HG03565 (cell line): Measurements from ENCODE around the gene COX6A1.
A peak's percentile ranks its signal among the peaks of the same experiment; 100 is the strongest.
"Not testable (repeated sequence)": the region's sequence is repeated elsewhere in the genome, so short reads cannot be mapped to it uniquely, and the experiment has no call there.

Source experiments
- ATAC-seq: cut with Tn5 transposase; IDR thresholded peaks from one replicate; pipeline ENCODE4 v1.9.1; 2021; ENCODE audit warnings: mild to moderate bottlenecking, moderate library complexity; ENCODE audit not compliant: unreplicated experiment

COX6A1 gene

GRCh38 chr12:120425797-120426196, 12.1 kb upstream of the COX6A1 start:
- no peak for ATAC-seq

GRCh38 chr12:120428597-120429229, 9.2 kb upstream of the COX6A1 start:
- no peak for ATAC-seq

- ATAC-seq, result no peak
Observed at GRCh38 chr12:120429368-120429767, 8.5 kb upstream of the COX6A1 start.

GRCh38 chr12:120432772-120433525, 5.0 kb upstream of the COX6A1 start:
- no peak for ATAC-seq

GRCh38 chr12:120438495-120439198, 734 bp downstream of the COX6A1 start:
- no peak for ATAC-seq

- no peak for ATAC-seq
Observed at GRCh38 chr12:120439646-120440247, 1.8 kb downstream of the COX6A1 start.

- ATAC-seq, result no peak
Observed at GRCh38 chr12:120444676-120445075, 6.8 kb downstream of the COX6A1 start.

- ATAC-seq, result peak; percentile 81
Observed at GRCh38 chr12:120445911-120446843, 8.3 kb downstream of the COX6A1 start, which contains the start of the genes GATC and TRIAP1. Gene GATC (plus strand): TSS chr12:120446444. CDS start chr12:120446481, 37 bp downstream. Gene TRIAP1 (minus strand): TSS chr12:120446384. CDS start chr12:120446372, 12 bp downstream.

GRCh38 chr12:120446844-120447178, 8.9 kb downstream of the COX6A1 start:
- not testable (repeated sequence) for ATAC-seq

- ATAC-seq, result no peak
Observed at GRCh38 chr12:120447992-120448391, 10.1 kb downstream of the COX6A1 start.

- ATAC-seq, result not testable (repeated sequence)
Observed at GRCh38 chr12:120452524-120452923, 14.6 kb downstream of the COX6A1 start.

GRCh38 chr12:120453060-120453750, 15.3 kb downstream of the COX6A1 start:
- no peak for ATAC-seq

- no peak for ATAC-seq
Observed at GRCh38 chr12:120453977-120454376, 16.1 kb downstream of the COX6A1 start.

GRCh38 chr12:120455302-120455701, 17.4 kb downstream of the COX6A1 start:
- ATAC-seq, result no peak

- ATAC-seq, result no peak
Observed at GRCh38 chr12:120457133-120457532, 19.2 kb downstream of the COX6A1 start.

GRCh38 chr12:120460157-120460556, 22.2 kb downstream of the COX6A1 start:
- ATAC-seq, result no peak

- ATAC-seq, result no peak
Observed at GRCh38 chr12:120462099-120462640, 24.3 kb downstream of the COX6A1 start.

GRCh38 chr12:120463712-120464111, 25.8 kb downstream of the COX6A1 start:
- ATAC-seq, result no peak

GRCh38 chr12:120465756-120466155, 27.8 kb downstream of the COX6A1 start:
- ATAC-seq, result no peak
